CD4-positive, alpha-beta T cell treated with Interleukin-6 for 4 hours (primary cell): ENCODE measurements around the gene FAM131C.
"Not testable (repeated sequence)": the region's sequence is repeated elsewhere in the genome, so short reads cannot be mapped to it uniquely, and the experiment has no call there.

Source experiments
- DNase-seq: peaks from one replicate; pipeline ENCODE4 v3.0.0-alpha.2; 2020; ENCODE audit warnings: mixed read lengths

Gene FAM131C

DNA sequence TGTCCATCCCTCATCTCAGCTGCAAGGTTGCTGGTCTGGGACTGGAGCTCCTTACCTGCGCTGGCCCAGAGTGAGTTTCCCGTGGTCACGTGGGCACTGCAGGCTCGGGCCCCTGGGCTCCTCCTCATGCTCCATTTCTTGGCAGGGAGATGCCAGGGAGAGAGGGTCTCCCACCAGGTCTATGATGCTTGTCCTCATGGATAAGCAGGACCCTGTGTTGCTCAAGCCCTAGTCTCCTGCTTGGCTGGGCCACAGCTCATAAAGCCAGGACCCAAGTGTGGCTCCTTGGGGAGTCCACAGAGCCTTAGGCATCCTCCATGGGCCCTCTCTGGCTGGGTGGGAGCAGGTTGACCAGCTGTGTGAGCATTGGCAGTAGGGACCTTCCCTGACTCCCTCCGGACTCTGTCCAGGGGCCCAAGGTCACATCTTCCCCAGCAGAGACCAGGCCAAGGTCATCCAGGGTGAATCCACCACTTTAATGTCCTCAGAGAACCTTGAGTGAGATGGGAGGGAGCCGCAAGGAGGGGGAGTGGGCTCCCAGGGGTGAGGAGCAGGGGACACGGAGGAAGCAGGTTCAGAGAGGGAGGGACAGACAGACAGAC, 16.0 kb downstream of the FAM131C start:
- not testable (repeated sequence) for DNase-seq

DNA sequence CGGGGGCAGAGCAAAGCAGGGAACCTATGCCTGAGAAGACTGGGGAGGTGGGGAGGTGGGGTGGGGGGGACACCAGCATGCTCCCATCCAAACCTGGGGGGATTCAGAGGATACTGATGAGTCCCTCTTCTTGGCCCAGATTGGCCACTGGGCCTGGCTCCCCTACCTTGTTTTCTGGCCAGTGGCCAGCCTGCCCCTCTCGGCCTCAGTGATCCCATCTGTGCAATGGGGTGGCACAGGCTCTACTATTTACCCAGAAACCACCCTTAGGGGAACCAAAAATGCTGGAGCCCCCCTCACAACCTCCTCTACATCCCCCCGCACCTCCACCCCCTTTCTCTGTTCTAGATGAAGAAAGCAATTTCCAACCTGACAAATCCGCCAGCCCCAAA, 16.9 kb downstream of the FAM131C start:
- DNase-seq, result not testable (repeated sequence)

DNA sequence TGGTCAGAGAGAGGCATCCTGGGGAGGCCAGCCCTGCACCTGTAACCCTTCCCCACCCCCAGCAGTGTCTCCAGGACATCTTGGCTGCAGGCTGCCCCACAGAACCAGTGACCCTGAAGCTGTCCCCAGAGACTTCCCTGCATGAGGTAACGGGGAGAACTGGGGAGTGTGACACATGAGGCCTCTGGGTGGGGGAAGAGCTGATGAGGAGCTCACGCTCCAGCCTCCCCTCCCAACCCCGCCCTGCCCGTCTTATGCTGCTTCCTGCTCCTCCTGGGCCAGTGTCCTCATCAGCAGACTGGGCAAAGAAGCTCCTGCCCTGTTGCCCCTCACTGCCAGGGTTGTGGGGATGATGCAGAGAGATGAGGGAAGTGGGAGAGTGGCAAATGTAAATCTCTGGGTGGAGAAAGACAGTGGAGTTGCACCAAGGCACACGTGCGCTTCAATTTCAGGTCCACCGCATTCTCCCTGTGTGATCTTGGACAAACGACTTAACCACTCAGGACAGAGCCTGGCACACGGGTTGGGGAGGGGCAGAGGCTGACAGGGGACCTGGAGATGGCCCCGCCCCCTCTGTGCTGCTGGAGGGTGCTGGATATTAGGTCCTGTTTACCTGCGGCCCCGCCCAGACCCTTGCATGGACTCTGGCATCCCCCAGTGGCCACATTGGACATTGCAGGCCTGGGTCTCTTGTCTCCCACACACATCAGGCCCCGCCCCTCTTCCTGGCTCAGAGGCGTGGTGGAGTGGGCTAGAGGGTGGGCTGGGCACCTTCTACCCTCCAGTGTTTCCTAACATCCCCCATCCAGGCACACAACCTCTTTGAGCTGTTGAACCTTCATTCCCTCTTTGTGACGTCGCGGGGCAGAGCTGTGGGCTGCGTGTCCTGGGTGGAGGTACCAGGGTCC, 17.6 kb downstream of the FAM131C start:
- peak; percentile 89 for DNase-seq

DNA sequence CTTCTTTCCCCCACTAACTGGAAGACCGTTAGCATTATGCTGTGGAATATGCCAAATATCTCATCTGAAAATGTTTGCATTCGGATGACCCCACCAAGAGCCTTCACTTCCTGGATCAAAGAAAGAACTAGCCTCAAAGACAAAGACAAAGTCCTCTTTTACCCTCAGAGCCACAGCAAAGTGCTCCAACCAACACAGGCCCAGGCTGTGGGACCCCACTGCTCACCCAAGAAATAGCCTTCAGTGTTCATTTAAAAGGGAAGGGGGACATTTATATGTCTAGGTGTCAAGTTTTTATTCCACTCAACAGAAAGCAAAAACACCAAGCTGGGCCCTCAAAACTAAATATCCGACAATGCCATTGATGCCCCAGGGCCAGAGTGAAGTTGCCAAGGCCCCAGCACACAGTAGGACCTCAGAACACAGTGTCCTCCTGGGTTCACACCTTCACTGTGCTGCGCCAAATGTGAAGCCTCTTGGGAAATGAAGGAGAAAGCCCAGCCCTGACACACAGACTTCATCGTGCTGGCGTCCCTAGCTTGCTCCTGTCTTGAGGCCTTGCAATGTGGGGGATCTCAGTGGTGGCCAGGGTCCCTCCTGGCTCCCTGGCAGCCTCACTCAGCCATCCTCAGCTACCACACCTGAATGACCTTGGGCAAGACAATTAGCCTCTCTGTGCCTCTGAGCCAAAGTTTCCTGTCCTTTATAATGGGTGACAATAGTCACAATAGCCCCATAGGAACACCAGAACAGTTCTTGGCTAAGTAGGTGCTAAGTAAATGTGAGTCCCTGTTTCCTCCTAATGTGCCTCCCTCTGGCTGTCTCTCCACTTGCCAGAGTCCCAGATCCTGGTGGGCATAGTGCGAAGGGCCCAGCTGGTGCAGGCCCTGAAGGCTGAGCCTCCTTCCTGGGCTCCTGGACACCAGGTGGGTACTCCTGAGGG, 18.6 kb downstream of the FAM131C start:
- DNase-seq, result no peak

DNA sequence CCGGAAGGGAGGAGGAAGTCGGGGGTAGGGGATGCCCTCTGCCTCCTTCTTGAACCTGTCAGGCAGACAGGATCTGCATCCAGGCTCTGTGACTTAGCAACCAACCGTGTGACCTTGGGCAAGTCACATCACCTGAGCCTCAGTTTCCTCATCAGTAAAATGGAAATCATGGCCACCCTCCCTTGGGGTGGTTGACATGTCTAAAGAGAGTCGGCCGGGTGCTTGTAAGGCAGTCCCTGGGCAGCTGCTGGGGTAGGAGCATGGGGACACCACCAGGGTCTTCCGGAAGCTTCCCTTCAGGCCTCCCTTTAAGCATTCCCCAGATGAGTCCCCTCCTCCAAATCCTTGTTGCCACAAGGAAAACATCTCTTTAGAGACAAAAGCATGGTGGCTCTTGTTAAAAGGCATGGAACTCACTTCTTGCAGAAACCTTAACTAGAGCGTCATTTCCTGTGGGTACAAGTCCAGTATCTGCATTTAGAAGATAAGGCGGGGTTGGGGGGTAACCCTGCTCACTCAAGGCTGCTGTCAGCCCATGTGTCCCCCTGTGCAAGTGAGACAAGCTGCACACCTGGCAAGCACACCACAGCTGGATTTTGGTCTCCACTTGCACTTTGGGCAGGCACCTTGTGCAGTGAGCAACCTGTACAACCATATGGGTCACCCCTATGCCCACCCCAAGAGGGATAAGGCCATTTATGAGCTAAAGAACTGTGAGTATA, 19.5 kb downstream of the FAM131C start:
- no peak for DNase-seq

DNA sequence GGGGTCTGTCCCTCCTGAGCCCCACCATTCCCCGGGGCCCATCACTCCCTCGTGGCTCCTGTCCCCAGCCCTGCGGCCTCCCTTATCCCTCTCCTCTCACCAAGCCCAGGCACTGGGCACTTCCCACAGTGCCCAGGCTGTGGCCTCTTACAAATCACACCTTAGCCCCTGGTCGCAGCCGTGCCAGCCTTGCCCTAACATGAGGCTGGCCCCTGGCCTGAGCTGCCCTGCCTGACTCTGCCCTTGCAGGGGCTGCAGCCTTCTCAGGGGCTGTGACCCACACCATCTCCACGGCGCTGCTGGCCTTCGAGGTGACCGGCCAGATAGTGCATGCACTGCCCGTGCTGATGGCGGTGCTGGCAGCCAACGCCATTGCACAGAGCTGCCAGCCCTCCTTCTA, 21.5 kb downstream of the FAM131C start:
- DNase-seq, result not testable (repeated sequence)

DNA sequence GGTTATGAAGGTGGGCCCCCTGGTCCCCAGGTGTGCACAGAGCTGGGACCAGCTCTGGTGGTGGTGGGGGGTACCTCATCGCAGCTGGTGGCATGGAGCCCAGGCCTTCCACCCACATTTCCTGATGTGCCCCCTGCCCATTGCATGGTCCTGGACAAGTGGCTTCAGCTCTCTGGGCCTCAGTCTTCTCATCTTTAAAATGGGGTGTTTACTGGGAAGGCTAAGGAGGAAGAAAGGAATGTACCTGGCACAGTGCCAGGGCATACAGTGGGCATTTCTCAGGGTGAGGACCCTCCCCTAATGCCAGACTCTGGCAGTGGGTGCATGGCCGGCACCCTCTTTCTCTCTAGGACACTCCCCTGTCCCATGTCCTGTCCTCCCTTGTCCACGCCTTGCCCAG, 22.4 kb downstream of the FAM131C start:
- no peak for DNase-seq

DNA sequence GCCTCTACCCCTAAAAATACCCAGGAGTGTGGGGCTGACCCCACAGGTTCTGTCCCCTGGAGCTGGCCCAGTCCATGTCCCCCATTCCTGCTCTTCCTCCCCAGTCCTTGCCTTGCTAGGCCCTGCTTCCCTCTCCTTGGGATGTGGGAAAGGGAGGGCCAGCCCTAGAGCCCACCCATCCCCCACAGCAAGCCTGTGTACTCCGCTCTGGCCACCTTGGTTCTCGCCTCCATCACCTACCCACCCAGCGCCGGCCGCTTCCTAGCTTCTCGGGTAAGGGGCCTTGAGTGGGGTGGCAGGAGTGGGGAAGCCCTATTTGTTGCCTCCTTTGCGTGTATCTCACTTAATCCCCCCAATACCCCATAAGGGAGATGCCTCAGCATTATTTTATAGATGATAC, 23.1 kb downstream of the FAM131C start:
- DNase-seq, result no peak

DNA sequence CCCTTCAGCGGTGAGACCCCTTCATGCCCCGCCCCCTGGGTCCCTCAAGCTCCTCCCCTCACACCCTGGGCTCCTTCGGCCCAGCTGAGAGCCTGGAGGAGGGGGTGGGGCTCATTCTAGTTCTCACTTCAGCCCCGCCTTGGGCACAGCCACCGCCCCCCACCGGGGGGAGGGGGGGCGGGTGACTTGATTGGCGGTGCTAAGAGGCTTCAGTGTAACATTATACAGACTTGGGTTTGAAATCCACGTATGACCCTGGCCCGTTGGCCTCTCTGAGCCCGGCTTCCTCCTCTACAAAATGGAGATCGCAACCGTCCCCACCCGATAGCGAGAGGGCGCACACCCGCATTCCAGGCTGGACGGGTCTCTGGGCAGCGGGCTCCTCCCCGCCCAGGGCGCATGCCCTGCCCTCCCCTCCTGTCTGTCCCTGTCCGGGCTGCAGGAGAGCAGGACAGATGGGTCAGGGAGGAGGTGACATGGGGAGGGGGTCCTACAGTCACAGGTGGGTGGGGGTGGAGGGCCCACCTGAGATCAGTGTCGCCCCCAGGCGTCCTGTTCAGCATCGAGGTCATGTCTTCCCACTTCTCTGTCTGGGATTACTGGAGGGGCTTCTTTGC, 24.8 kb downstream of the FAM131C start:
- peak; percentile 69 for DNase-seq

DNA sequence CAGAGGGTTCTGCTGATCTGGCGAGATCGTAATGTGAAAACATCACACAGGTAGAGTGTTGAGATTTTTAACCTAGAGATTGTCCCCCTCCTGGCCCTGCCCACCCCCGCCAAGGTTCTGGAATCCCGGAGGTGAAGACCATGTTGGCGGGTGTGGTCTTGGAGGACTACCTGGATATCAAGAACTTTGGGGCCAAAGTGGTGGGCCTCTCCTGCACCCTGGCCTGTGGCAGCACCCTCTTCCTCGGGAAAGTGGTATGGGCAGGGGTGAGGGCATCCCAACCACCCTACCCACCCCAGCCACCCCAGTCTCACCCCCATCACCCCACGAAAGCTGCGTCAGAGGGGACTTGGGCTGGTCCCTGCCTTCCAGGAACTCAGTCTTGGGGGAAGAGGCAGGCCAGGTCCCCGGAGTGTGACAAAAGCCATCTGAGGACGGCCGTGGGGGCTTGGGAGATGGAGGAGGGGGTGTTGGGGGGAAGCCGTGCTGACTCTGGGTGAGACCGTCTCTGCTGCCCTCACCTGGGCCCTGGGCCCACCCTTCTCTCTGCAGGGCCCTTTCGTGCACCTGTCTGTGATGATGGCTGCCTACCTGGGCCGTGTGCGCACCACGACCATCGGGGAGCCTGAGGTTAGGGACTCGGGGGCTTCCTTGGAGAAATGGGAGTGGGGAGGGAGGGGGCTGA, 25.5 kb downstream of the FAM131C start:
- DNase-seq, result no peak

DNA sequence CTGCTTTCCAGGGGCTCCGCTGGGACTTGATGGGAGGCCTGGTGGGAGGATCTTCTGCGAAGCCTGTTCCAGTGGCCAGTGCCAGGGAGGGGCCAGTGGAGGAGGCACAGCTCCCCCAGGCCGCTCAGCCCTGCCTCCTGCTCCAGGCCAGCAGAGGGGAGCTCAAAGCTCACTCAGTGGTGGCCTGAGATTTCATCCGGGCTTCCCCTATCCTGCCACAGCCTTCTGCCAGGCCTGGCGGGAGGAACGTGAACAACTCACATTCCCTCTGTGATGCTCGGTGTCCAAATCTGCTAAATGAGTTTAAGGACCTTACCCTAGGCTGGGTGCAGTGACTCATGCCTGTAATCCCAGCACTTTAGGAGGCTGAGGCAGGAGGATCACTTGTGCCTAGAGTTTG, 26.6 kb downstream of the FAM131C start:
- no peak for DNase-seq

DNA sequence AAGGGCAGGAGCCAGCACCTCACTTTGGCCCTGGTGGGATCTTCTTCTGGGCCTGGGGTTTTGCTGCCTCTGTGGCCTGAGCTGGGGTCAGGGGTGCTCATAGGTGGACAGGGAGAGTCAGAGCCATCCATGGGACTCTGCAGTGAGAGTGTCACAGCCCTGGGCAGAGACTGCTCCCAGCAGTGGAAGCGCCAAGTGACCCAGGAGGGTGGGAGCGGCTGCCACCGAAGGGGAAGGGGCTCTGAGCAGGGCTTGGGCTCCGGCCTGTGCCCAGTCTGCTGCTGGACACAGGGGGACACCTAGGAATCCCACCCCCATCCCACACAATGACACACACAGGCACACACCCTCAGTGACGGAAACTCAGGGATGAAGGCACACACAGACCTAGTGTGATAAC, 29.5 kb downstream of the FAM131C start:
- DNase-seq, result no peak

DNA sequence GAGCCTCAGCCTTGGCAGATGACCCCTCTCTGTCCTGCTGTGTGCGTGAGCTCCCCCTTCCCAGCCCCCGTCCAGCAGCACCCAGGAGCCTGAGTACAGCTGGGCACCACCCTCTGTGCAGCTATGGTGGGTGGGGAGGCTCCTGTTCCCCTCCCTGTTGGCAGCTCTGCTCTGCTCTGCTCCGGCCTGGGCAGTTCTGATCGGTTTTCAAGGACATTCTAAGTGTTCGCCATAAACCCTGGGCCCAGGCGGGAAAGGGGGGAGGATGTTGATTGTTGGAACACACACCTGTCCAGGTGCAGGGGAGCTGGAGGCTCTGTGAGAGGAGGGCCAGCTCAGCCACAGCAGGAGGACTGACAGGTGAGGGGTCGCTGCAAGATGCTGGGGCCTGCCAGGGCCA, 29.9 kb downstream of the FAM131C start, which contains the start of gene CLCNKB:
Gene CLCNKB (plus strand): TSS at position 262 of the 400 bp plus-strand sequence. CDS start 711 bp downstream, outside the sequence.
- no peak for DNase-seq

DNA sequence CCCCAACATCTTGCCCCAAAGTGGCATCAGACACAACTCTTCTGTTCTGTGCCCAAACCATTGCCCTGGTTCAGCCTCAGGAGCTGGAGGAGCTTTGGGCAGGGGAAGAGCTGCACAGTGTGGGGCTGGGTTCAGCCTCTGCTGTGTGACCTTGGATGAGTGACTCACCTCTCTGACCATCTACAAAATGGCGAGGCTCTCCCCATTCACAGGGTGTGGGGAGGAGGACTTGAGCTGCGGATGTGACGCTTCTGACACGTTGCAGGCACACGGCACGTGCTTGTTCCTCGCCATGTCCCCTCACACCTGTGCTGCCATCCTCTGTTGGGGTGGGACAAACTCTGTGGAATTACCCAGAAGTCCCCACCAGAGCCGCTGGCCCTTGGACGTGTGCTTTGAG, 30.8 kb downstream of the FAM131C start:
- not testable (repeated sequence) for DNase-seq

DNA sequence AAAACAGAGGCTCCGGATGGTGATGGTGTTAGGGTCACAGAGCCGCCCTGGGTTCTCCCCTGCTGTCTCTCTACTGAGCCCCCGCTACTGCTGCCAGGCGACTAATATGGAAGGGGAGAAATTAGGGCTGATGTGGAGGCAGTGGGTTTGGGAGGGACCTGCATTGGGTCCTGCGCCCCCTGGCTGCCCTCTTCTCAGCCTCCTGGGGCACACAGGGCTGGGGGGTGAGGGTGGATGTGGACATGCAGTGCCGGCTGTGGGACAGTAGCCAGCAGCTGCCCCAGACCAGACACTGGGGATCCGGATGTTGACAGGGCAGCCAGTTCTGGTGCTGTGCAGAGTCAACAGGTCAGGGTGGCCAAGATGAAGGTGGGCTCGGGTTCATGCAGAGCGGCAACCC, 31.4 kb downstream of the FAM131C start:
- no peak for DNase-seq

DNA sequence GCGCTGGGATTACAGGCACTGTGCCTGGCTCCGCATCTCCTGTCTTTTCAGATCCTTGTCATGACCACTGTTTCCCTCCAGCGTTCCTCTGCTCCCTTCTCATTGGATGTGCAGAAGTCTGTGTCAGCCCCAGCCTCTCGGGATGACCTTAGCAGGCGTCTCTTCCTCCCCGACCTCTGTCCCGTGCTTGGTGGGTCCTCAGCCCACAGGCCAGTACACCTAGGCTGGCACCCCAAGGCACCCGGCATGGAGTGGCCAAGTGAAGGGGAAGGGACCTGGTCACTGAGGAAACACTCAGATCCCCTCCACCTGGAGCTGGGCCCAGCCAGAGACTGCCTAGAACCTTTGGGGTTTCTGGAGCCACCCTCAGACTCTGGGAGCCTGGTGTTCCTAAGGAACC, 32.3 kb downstream of the FAM131C start:
- no peak for DNase-seq

DNA sequence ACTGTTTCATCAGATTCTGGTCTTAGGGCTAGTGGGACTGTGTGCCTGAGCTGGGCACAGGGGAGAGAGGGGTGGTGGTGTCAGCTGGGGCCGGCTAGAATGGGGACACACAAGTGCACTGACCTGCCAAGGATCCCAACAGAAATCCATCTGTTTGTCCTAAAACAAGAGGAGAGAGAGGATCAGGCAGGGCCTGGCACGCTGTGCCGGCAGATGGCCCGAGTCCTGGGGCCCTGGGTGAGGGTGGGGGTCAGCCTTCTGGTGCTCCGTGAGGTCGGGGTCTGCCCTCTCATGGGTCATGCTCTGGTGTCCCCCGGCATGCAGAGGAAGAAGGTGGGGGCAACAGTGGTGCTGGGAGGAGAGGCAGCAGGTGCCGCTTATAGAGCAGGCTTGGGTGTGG, 33.6 kb downstream of the FAM131C start:
- DNase-seq, result not testable (repeated sequence)

DNA sequence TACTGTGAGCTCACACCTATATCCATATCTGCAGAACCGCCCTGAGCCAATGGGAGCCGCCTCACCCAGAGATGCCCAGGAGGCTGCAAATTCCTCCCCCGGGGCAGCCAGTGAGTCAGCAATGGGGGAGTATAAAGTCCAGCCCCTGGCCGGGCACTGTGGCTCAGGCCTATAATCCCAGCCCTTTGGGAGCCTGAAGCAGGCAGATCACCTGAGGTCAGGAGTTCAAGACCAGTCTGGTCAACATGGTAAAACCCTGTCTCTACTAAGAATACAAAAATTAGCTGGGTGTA, 34.9 kb downstream of the FAM131C start:
- no peak for DNase-seq

DNA sequence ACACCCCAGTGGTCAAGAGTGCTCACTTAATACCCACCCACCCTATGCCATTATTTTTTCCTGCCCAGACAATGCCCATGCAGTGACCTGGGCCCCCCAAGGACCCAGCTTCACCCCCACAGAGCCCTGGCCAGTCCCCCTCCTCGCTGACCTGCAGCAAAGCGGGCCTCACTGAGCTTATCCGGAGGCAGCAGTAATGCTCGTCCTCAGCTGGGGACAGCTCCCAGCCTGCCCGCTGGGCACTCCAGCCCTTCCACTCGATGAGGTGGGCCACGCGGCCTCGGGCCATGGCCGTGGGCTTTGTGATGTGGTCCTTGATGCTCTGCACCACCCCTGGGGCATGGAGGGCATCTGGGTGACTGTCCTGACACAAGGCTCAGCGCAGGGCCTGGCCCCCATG, 37.0 kb downstream of the FAM131C start:
- not testable (repeated sequence) for DNase-seq

DNA sequence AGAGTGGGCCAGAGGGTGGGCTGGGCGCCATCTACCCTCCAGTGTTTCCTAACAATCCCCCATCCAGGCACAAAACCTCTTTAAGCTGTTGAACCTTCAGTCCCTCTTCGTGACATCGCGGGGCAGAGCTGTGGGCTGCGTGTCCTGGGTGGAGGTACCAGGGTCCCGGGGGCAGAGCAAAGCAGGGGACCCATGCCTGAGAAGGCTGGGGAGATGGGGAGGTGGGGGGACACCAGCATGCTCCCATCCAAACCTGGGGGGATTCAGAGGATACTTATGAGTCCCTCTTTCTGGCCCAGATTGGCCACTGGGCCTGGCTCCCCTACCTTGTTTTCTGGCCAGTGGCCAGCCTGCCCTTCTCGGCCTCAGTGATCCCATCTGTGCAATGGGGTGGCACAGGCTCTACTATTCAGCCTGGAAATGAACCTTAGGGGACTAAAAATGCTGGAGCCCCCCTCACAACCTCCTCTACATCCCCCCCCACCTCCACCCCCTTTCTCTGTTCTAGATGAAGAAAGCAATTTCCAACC, 40.3 kb downstream of the FAM131C start:
- DNase-seq, result not testable (repeated sequence)

DNA sequence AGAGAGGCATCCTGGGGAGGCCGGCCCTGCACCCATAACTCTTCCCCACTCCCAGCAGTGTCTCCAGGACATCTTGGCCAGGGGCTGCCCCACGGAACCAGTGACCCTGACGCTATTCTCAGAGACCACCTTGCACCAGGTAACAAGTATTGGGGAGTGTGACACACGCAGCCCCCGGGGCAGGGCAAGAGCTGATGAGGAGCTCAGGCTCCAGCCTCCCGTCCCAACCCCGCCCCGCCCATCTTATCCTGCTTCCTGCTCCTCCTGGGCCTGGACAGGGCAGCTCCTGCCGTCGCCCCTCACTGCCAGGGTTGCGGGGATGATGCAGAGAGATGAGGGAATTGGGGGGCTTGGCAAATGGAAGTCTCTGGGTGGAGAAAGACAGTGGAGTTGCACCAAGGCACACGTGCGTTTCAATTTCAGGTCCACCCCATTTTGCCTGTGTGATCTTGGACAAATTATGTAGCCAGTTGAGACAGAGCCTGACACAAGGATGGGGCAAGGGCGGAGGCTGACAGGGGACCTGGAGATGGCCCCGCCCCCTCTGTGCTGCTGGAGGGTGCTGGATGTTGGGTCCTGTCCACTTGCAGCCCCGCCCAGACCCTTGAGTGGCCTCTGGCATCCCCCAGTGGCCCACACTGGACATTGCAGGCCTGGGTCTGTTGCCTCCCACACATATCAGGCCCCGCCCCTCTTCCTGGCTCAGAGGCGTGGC, 40.9 kb downstream of the FAM131C start:
- DNase-seq, result peak; percentile 43
